AG04450 (cell line): ENCODE results near the gene OTOGL. TPM values are rescaled to one million over a fixed set of nuclear protein-coding genes. Genes with fewer than 3 reads are reported as not detected.
"Not testable (repeated sequence)": the region's sequence is repeated elsewhere in the genome, so short reads cannot be mapped to it uniquely, and the experiment has no call there.

Source experiments
- CTCF ChIA-PET: fragments of 300-600, 350-600 bp; formaldehyde crosslinking; extraction: SDS; loops from one replicate; lab custom pipeline; 2022; ENCODE audit warnings: antibody characterized with exemption, inconsistent platforms; lab: Charles Lee
- POLR2A ChIA-PET: fragments of 350-600 bp; formaldehyde crosslinking; extraction: SDS; loops from one replicate; lab custom pipeline; 2021; ENCODE audit warnings: antibody characterized with exemption, inconsistent platforms; lab: Yijun Ruan, JAX
- DNase-seq: peaks from one replicate; pipeline ENCODE4 v3.0.0-alpha.2; 2011; ENCODE audit warnings: low read depth, low spot score
- H3K27ac ChIP-seq: one replicate; pipeline ENCODE4 v1.5.1; 2012; ENCODE audit warnings: low read depth, low read length, control low read depth
- H3K27me3 ChIP-seq: one replicate; pipeline ENCODE4 v1.6.0; 2012; ENCODE audit warnings: low read length; ENCODE audit not compliant: control insufficient read depth, insufficient read depth
- H3K4me3 ChIP-seq: 2 replicates; pipeline ENCODE4 v1.5.1; 2011; ENCODE audit warnings: mild to moderate bottlenecking, low read depth, low read length, control low read depth
- H3K9me3 ChIP-seq: 2 replicates; pipeline ENCODE4 v1.5.1; 2012; ENCODE audit warnings: low read length; ENCODE audit not compliant: control insufficient read depth, insufficient read depth
- polyA plus RNA-seq: library from polyadenylated mRNA; depleted of rRNA; stranded (reverse); fragments of >200 nt; gene quantifications from 2 replicates; pipeline ENCODE4 v1.2.3, GENCODE V29; 2011
- TF ChIP-seq, protein P1 (sequence below): IDR thresholded peaks from 2 replicates; pipeline ENCODE4 v1.5.1; 2011; ENCODE audit warnings: low read depth, low read length, control low read depth, inconsistent platforms

OTOGL gene
- polyA plus RNA-seq, 1 experiment, result 0.07 TPM

- TF ChIP-seq, protein P1, sequence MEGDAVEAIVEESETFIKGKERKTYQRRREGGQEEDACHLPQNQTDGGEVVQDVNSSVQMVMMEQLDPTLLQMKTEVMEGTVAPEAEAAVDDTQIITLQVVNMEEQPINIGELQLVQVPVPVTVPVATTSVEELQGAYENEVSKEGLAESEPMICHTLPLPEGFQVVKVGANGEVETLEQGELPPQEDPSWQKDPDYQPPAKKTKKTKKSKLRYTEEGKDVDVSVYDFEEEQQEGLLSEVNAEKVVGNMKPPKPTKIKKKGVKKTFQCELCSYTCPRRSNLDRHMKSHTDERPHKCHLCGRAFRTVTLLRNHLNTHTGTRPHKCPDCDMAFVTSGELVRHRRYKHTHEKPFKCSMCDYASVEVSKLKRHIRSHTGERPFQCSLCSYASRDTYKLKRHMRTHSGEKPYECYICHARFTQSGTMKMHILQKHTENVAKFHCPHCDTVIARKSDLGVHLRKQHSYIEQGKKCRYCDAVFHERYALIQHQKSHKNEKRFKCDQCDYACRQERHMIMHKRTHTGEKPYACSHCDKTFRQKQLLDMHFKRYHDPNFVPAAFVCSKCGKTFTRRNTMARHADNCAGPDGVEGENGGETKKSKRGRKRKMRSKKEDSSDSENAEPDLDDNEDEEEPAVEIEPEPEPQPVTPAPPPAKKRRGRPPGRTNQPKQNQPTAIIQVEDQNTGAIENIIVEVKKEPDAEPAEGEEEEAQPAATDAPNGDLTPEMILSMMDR, result no peak
- no peak for DNase-seq
- Histone ChIP-seq H3K9me3 (no peaks in the 10 kb centered on the region), H3K27me3 (no peaks in the 10 kb centered on the region), H3K4me3 (no peak overlapping the region), H3K27ac (no peak overlapping the region)
- CTCF ChIA-PET, result no interaction called here
- POLR2A ChIA-PET, result no interaction called here
Observed at GRCh38 chr12:80143537-80143936, 44.2 kb downstream of the OTOGL start.

GRCh38 chr12:80149547-80150313 is 50.4 kb downstream of the OTOGL start:
- POLR2A ChIA-PET, CTCF ChIA-PET, H3K4me3 ChIP-seq: not testable (repeated sequence)

DNA sequence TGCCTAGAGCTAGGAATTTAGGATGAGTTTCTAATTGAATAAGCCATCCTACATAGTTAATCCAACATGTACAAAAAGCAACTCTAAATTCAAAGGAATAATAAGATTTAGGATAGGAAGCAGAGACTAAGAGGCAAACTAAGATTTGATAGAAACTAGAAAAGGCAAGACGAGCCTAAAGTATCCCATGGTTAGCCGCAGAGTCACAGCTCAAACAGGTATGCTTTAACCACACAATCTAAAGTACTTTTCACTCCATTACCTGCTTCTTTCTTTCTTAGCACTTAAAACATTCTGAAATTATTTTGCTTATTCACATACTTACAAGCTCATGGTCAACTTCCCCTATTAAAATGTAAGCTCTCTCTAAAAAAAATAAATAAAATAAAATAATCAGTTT is 51.8 kb downstream of the OTOGL start:
- Histone ChIP-seq H3K27ac (no peak overlapping the region), H3K4me3 (no peak overlapping the region), H3K27me3 (no peaks in the 10 kb centered on the region), H3K9me3 (no peaks in the 10 kb centered on the region)
- ChIA-PET CTCF (interaction anchor here (1.0 kb wide), 1 partner anchor 36 kb away, joined by 3 read pairs; no protein-coding TSS in a partner anchor), POLR2A (no interaction called here)
- TF ChIP-seq, protein P1, result no peak
- DNase-seq, result no peak

More at GRCh38 chr12:80149547-80150313, 50.4 kb downstream of the OTOGL start:
- not testable (repeated sequence) for DNase-seq, H3K9me3 ChIP-seq, H3K27ac ChIP-seq, H3K27me3 ChIP-seq

DNA sequence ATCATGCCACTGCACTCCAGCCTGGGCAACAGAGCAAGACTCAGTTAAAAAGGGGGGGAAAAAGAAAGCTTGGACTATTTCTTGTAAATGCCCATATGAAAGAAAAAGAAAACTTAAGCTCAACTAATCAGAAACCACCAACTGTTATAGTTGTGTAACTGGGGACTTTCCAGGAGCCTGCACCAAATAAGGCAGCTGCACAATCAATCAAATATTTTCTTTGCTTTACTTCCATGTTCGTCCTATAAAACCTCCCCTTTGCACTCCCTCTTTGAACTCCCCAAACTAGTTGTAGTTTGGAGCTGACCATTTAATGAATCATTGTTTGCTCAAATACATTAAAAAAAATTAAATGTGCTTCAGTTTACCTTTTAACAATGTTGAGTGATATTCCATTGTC is 54.9 kb downstream of the OTOGL start:
- TF ChIP-seq, protein P1, result no peak
- Histone ChIP-seq H3K9me3 (no peaks in the 10 kb centered on the region), H3K27me3 (no peaks in the 10 kb centered on the region), H3K27ac (no peak overlapping the region), H3K4me3 (no peak overlapping the region)
- ChIA-PET CTCF (no interaction called here), POLR2A (no interaction called here)
- no peak for DNase-seq

GRCh38 chr12:80156306-80156705 is 57.0 kb downstream of the OTOGL start:
- TF ChIP-seq, protein P1, result no peak
- POLR2A ChIA-PET, result no interaction called here
- Histone ChIP-seq H3K4me3 (no peak overlapping the region), H3K9me3 (no peaks in the 10 kb centered on the region), H3K27me3 (no peaks in the 10 kb centered on the region), H3K27ac (no peak overlapping the region)
- CTCF ChIA-PET, result no interaction called here
- DNase-seq, result no peak
